ENCODE results near the gene ERFE. TPM values are rescaled to one million over a fixed set of nuclear protein-coding genes. Genes with fewer than 3 reads are reported as not detected.

ERFE gene
- total RNA-seq, 1 donor from 2014 or later: 3.8 TPM

GRCh38 chr2:238159661-238160205 lies 963 bp downstream of the ERFE start:
- Mint-ChIP-seq H3K4me3 (peak overlapping the region; percentile 67), H3K36me3 (peaks cover under 1% of the 10 kb centered on the region), H3K27me3 (peaks cover 44% of the 10 kb centered on the region), H3K27ac (no peak overlapping the region), H3K4me1 (ENCODE audit: unreplicated experiment) (peaks cover 8% of the 10 kb centered on the region), H3K9me3 (no peaks in the 10 kb centered on the region)
- no peak for DNase-seq (ENCODE audit: extremely low spot score, unreplicated experiment)
- no peak for TF ChIP-seq CTCF (conservative IDR thresholded peaks at IDR 0.05)

GRCh38 chr2:238160206-238161129 lies 1.7 kb downstream of the ERFE start:
- peaks cover 4% of the 10 kb centered on the region for H3K36me3 Mint-ChIP-seq
- no peak overlapping the region for H3K27ac Mint-ChIP-seq
- no peak overlapping the region for H3K4me3 Mint-ChIP-seq
- H3K4me1 Mint-ChIP-seq (ENCODE audit: unreplicated experiment): peaks cover 4% of the 10 kb centered on the region
- TF ChIP-seq CTCF (conservative IDR thresholded peaks at IDR 0.05): peak; percentile 67
- peaks cover 51% of the 10 kb centered on the region for H3K27me3 Mint-ChIP-seq
- DNase-seq (ENCODE audit: extremely low spot score, unreplicated experiment): no peak
- H3K9me3 Mint-ChIP-seq: no peaks in the 10 kb centered on the region

GRCh38 chr2:238161291-238162051 lies 2.7 kb downstream of the ERFE start:
- H3K4me1 Mint-ChIP-seq (ENCODE audit: unreplicated experiment): no peaks in the 10 kb centered on the region
- no peaks in the 10 kb centered on the region for H3K9me3 Mint-ChIP-seq
- no peak for DNase-seq (ENCODE audit: extremely low spot score, unreplicated experiment)
- H3K36me3 Mint-ChIP-seq: peaks cover 4% of the 10 kb centered on the region
- TF ChIP-seq CTCF (conservative IDR thresholded peaks at IDR 0.05): no peak
- no peak overlapping the region for H3K27ac Mint-ChIP-seq
- H3K27me3 Mint-ChIP-seq: peaks cover 56% of the 10 kb centered on the region
- no peak overlapping the region for H3K4me3 Mint-ChIP-seq

GRCh38 chr2:238162251-238162845 lies 3.6 kb downstream of the ERFE start:
- H3K27ac Mint-ChIP-seq: no peak overlapping the region
- peaks cover 4% of the 10 kb centered on the region for H3K36me3 Mint-ChIP-seq
- TF ChIP-seq CTCF (conservative IDR thresholded peaks at IDR 0.05): no peak
- no peaks in the 10 kb centered on the region for H3K4me1 Mint-ChIP-seq (ENCODE audit: unreplicated experiment)
- no peaks in the 10 kb centered on the region for H3K9me3 Mint-ChIP-seq
- H3K27me3 Mint-ChIP-seq: peaks cover 55% of the 10 kb centered on the region
- DNase-seq (ENCODE audit: extremely low spot score, unreplicated experiment): no peak
- H3K4me3 Mint-ChIP-seq: no peak overlapping the region

GRCh38 chr2:238162846-238163441 lies 4.2 kb downstream of the ERFE start:
- Mint-ChIP-seq H3K36me3 (peaks cover 4% of the 10 kb centered on the region), H3K4me1 (ENCODE audit: unreplicated experiment) (no peaks in the 10 kb centered on the region), H3K9me3 (no peaks in the 10 kb centered on the region), H3K27ac (no peak overlapping the region), H3K27me3 (peaks cover 54% of the 10 kb centered on the region), H3K4me3 (no peak overlapping the region)
- TF ChIP-seq CTCF (conservative IDR thresholded peaks at IDR 0.05): no peak
- no peak for DNase-seq (ENCODE audit: extremely low spot score, unreplicated experiment)

Measured in type B pancreatic cell (in vitro differentiated cells).